Neural cell (in vitro differentiated cells): ENCODE measurements around the gene MPPED2. TPM values are rescaled to one million over a fixed set of nuclear protein-coding genes. Genes with fewer than 3 reads are reported as not detected.

ENCODE experiments used
- H2AFZ ChIP-seq: fragments of 200-600, 300-800 bp; sonication (generic), shearing (Covaris generic); 2 replicates; pipeline ENCODE4 v1.6.0; 2014; ENCODE audit warnings: low read depth, mild to moderate bottlenecking, antibody characterized with exemption, low read length, moderate library complexity
- H3F3A ChIP-seq: fragments of 200-600 bp; shearing (Covaris generic); 2 replicates; pipeline ENCODE4 v1.6.1; 2016; ENCODE audit warnings: mild to moderate bottlenecking, moderate library complexity, mixed read lengths, antibody characterized with exemption, low read length; ENCODE audit not compliant: insufficient read depth, poor library complexity, severe bottlenecking
- H3K27ac ChIP-seq: fragments of 200-600, 300-800 bp; sonication (generic), shearing (Covaris generic); 2 replicates; pipeline ENCODE4 v1.5.1; 2014; ENCODE audit warnings: mild to moderate bottlenecking, low read length, moderate library complexity
- H3K27me3 ChIP-seq: fragments of 300-800, 200-600 bp; sonication (generic), shearing (Covaris generic); 2 replicates; pipeline ENCODE4 v1.6.0; 2014; ENCODE audit warnings: mild to moderate bottlenecking, low read depth, low read length, moderate library complexity; ENCODE audit not compliant: insufficient read depth
- H3K36me3 ChIP-seq: fragments of 300-800, 200-600 bp; sonication (generic), shearing (Covaris generic); 2 replicates; pipeline ENCODE4 v1.5.1; 2014; ENCODE audit warnings: mild to moderate bottlenecking, antibody characterized with exemption, low read length, moderate library complexity; ENCODE audit not compliant: insufficient read depth
- H3K4me2 ChIP-seq: fragments of 300-800, 200-600 bp; sonication (generic), shearing (Covaris generic); 2 replicates; pipeline ENCODE4 v1.6.0; 2014; ENCODE audit warnings: mild to moderate bottlenecking, low read length
- H3K4me3 ChIP-seq: fragments of 300-800, 200-600 bp; sonication (generic), shearing (Covaris generic); 2 replicates; pipeline ENCODE4 v1.5.1; 2014; ENCODE audit warnings: mild to moderate bottlenecking, low read length, moderate library complexity
- H3K79me2 ChIP-seq: fragments of 200-600 bp; shearing (Covaris generic); replicated peaks from 2 replicates; pipeline ENCODE4 v1.6.0; 2014; ENCODE audit warnings: mild to moderate bottlenecking, low read length, moderate library complexity; ENCODE audit not compliant: insufficient read depth
- H3K9ac ChIP-seq: fragments of 300-800, 200-600 bp; sonication (generic), shearing (Covaris generic); 2 replicates; pipeline ENCODE4 v1.6.1; 2016; ENCODE audit warnings: mild to moderate bottlenecking, low read length, mixed read lengths
- H3K9me2 ChIP-seq: fragments of 200-600 bp; shearing (Covaris generic); 2 replicates; pipeline ENCODE4 v1.6.1; 2016; ENCODE audit warnings: mild to moderate bottlenecking, low read length, mixed read lengths; ENCODE audit not compliant: insufficient read depth
- H3K9me3 ChIP-seq: fragments of 200-600, 300-800 bp; sonication (generic), shearing (Covaris generic); 2 replicates; pipeline ENCODE4 v1.6.1; 2016; ENCODE audit warnings: mild to moderate bottlenecking, mixed run types, low read length, moderate library complexity, mixed read lengths
- H4K20me1 ChIP-seq: fragments of 200-600 bp; shearing (Covaris generic); 2 replicates; pipeline ENCODE4 v1.6.1; 2016; ENCODE audit warnings: mild to moderate bottlenecking, mixed run types; ENCODE audit not compliant: insufficient read depth
- CTCF ChIP-seq: fragments of 450-650 bp; IDR thresholded peaks from 2 replicates; pipeline ENCODE4 v1.5.1; 2014; ENCODE audit warnings: antibody characterized with exemption, mild to moderate bottlenecking, moderate library complexity; ENCODE audit not compliant: poor library complexity, severe bottlenecking
- EP300 ChIP-seq: fragments of 450-650 bp; conservative IDR thresholded peaks from 2 replicates; pipeline ENCODE4 v1.6.1; 2014; ENCODE audit warnings: antibody characterized with exemption, mild to moderate bottlenecking, moderate library complexity; ENCODE audit not compliant: poor library complexity, severe bottlenecking
- EZH2 ChIP-seq: fragments of 200-600, 300-800 bp; shearing (Covaris generic), sonication (generic); IDR thresholded peaks from 2 replicates; pipeline ENCODE4 v1.6.1; 2014; ENCODE audit warnings: antibody characterized with exemption, low read length, borderline replicate concordance, mild to moderate bottlenecking; ENCODE audit not compliant: insufficient read depth, poor library complexity, severe bottlenecking
- MXI1 ChIP-seq: fragments of 450-650 bp; conservative IDR thresholded peaks from 2 replicates; pipeline ENCODE4 v1.6.1; 2014; ENCODE audit warnings: antibody characterized with exemption, mild to moderate bottlenecking; ENCODE audit not compliant: poor library complexity, severe bottlenecking
- POLR2AphosphoS5 ChIP-seq: IDR thresholded peaks from 2 replicates; pipeline ENCODE4 v1.6.1; 2012
- RAD21 ChIP-seq: fragments of 450-650 bp; conservative IDR thresholded peaks from 2 replicates; pipeline ENCODE4 v1.6.1; 2014; ENCODE audit warnings: antibody characterized with exemption, mild to moderate bottlenecking, moderate library complexity
- REST ChIP-seq: IDR thresholded peaks from 2 replicates; pipeline ENCODE4 v1.6.1; 2012; ENCODE audit warnings: borderline replicate concordance
- SMC3 ChIP-seq: fragments of 450-650 bp; conservative IDR thresholded peaks from 2 replicates; pipeline ENCODE4 v1.6.1; 2014; ENCODE audit warnings: antibody characterized with exemption, mild to moderate bottlenecking, moderate library complexity; ENCODE audit not compliant: poor library complexity
- TAF1 ChIP-seq: IDR thresholded peaks from 2 replicates; pipeline ENCODE4 v1.6.1; 2012; ENCODE audit warnings: low read depth
- polyA plus RNA-seq: library from polyadenylated mRNA; depleted of rRNA; stranded (reverse); fragments of >200 nt; gene quantifications from 2 replicates; pipeline ENCODE4 v1.2.3, GENCODE V29; 2014

MPPED2 gene
- polyA plus RNA-seq, 1 donor from 2014 or later = 99.7 TPM

- no peak for TF ChIP-seq REST
Observed at GRCh38 chr11:30478923-30479322, 107.2 kb downstream of the MPPED2 start (continued).

GRCh38 chr11:30477061-30477460 lies 109.1 kb downstream of the MPPED2 start:
- Histone ChIP-seq H3K4me2 (no peak overlapping the region), H3K27me3 (no peaks in the 10 kb centered on the region), H3K9me2 (no peaks in the 10 kb centered on the region), H3K27ac (no peak overlapping the region), H3K9ac (no peak overlapping the region), H2AFZ (no peak overlapping the region), H3K36me3 (no peaks in the 10 kb centered on the region), H3K9me3 (no peaks in the 10 kb centered on the region), H3K4me3 (no peak overlapping the region), H4K20me1 (no peaks in the 10 kb centered on the region), H3F3A (no peaks in the 10 kb centered on the region), H3K79me2 (peaks cover 9% of the 10 kb centered on the region)
- TF ChIP-seq EP300 (no peak), TAF1 (no peak), SMC3 (no peak), RAD21 (no peak), REST (no peak)

GRCh38 chr11:30474151-30474954 lies 111.8 kb downstream of the MPPED2 start:
- Histone ChIP-seq H2AFZ (no peak overlapping the region), H3F3A (no peaks in the 10 kb centered on the region), H3K4me2 (no peak overlapping the region), H3K9me3 (no peaks in the 10 kb centered on the region), H4K20me1 (no peaks in the 10 kb centered on the region), H3K79me2 (peaks cover 15% of the 10 kb centered on the region), H3K4me3 (no peak overlapping the region), H3K36me3 (no peaks in the 10 kb centered on the region), H3K9ac (no peak overlapping the region), H3K27me3 (no peaks in the 10 kb centered on the region), H3K9me2 (no peaks in the 10 kb centered on the region), H3K27ac (no peak overlapping the region)
- TF ChIP-seq RAD21 (no peak), EZH2 (no peak), EP300 (no peak), REST (no peak), POLR2AphosphoS5 (no peak), CTCF (no peak), MXI1 (no peak), SMC3 (no peak), TAF1 (no peak)
